ENCODE measurements around the gene BAD.

The BAD gene

GRCh38 chr11:64258356-64258755, 26.1 kb downstream of the BAD start:
- H3K4me3 ChIP-seq (ENCODE audit: low read depth, low read length): no peak overlapping the region
- DNase-seq (ENCODE audit: low read depth): no peak
- TF ChIP-seq, protein P1, sequence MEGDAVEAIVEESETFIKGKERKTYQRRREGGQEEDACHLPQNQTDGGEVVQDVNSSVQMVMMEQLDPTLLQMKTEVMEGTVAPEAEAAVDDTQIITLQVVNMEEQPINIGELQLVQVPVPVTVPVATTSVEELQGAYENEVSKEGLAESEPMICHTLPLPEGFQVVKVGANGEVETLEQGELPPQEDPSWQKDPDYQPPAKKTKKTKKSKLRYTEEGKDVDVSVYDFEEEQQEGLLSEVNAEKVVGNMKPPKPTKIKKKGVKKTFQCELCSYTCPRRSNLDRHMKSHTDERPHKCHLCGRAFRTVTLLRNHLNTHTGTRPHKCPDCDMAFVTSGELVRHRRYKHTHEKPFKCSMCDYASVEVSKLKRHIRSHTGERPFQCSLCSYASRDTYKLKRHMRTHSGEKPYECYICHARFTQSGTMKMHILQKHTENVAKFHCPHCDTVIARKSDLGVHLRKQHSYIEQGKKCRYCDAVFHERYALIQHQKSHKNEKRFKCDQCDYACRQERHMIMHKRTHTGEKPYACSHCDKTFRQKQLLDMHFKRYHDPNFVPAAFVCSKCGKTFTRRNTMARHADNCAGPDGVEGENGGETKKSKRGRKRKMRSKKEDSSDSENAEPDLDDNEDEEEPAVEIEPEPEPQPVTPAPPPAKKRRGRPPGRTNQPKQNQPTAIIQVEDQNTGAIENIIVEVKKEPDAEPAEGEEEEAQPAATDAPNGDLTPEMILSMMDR (IDR thresholded peaks at IDR 0.05; ENCODE audit: control insufficient read depth, extremely low read depth, insufficient read depth): no peak

DNA sequence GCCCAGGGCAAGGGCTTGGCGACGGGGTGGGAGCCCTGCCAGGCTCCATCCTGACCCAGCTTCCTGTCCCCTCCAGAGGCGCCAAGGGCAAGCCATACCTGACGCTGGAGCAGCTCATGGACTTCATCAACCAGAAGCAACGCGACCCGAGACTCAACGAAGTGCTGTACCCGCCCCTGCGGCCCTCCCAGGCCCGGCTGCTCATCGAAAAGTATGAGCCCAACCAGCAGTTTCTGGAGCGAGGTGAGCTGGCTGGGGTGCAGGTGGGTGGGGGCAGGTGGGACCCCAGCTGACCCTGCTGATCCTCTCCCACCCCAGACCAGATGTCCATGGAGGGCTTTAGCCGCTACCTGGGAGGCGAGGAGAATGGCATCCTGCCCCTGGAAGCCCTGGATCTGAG, 28.2 kb downstream of the BAD start:
- TF ChIP-seq, protein P1 (IDR thresholded peaks at IDR 0.05; ENCODE audit: control insufficient read depth, extremely low read depth, insufficient read depth): no peak
- H3K4me3 ChIP-seq (ENCODE audit: low read depth, low read length): no peak overlapping the region
- no peak for DNase-seq (ENCODE audit: low read depth)

GRCh38 chr11:64255135-64256128, 29.0 kb downstream of the BAD start:
- no peak for DNase-seq (ENCODE audit: low read depth)
- no peak overlapping the region for H3K4me3 ChIP-seq (ENCODE audit: low read depth, low read length)
- TF ChIP-seq, protein P1 (IDR thresholded peaks at IDR 0.05; ENCODE audit: control insufficient read depth, extremely low read depth, insufficient read depth): no peak

GRCh38 chr11:64254326-64254725, 30.1 kb downstream of the BAD start:
- TF ChIP-seq, protein P1 (IDR thresholded peaks at IDR 0.05; ENCODE audit: control insufficient read depth, extremely low read depth, insufficient read depth): no peak
- no peak overlapping the region for H3K4me3 ChIP-seq (ENCODE audit: low read depth, low read length)
- no peak for DNase-seq (ENCODE audit: low read depth)

DNA sequence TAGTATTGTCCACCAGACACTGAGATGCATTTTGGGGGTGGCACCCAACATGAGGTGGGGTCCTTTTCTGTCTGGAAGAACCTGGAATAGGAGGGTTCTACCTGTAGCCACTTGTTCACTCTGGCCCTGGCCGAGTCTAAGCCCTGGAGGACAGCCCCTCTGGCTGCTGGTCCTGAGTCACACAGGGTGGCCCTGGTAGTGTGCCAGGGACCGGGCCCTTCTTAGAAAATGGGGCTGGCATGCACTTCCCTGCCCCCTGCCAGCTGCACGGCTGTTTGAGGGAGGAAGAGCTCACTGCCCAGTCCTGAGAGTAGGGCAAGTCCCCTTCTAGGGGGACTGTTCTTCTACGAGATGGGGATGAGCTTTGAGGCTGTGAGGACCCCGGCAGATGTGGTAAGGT, 31.0 kb downstream of the BAD start:
- no peak for DNase-seq (ENCODE audit: low read depth)
- TF ChIP-seq, protein P1 (IDR thresholded peaks at IDR 0.05; ENCODE audit: control insufficient read depth, extremely low read depth, insufficient read depth): no peak
- no peak overlapping the region for H3K4me3 ChIP-seq (ENCODE audit: low read depth, low read length)

- no peak overlapping the region for H3K4me3 ChIP-seq (ENCODE audit: low read depth, low read length)
- DNase-seq (ENCODE audit: low read depth): no peak
- TF ChIP-seq, protein P1 (IDR thresholded peaks at IDR 0.05; ENCODE audit: control insufficient read depth, extremely low read depth, insufficient read depth): no peak
Measured at GRCh38 chr11:64253043-64253442, 31.4 kb downstream of the BAD start.
